Measurements from ENCODE around the gene UTP11.

Gene UTP11

DNA sequence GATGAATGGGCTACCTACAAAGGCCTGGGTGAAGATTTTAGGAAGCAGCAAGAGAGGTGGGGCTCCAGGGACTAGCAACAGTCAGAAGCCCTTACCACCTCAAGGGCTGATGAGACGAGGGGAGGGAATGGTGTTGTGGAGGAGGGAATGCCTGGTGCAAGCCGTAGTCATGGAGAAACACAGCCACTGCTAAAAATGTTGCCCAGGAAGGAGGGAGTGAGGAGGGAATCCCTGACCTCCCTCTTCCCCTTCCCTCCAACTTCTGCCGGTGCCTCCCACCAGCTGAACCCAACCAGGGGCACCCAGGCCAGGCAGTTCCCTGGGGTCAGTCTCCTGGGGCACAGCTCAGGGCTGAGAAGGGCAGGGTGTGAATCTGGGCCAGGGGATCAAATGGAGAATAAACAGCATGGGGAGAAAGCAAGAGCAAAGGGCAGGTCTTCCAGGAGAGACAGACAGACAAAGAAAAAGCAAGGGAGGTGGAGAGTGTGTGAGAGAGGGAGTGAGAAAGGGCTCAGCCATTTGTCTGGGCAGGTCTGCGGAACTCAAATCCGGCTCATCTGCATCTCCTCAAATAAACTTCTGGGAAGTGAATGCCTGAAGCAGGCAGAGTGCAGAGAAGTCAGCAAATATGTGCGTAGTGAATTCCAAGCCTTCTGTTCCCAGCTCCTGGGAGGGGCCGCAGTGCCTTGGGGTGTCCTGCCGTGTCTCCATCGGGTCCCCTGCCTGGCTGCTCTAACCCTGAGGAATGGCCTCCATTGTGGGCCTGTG is 61.2 kb downstream of the UTP11 start:
- no peak for FAIRE-seq

DNA sequence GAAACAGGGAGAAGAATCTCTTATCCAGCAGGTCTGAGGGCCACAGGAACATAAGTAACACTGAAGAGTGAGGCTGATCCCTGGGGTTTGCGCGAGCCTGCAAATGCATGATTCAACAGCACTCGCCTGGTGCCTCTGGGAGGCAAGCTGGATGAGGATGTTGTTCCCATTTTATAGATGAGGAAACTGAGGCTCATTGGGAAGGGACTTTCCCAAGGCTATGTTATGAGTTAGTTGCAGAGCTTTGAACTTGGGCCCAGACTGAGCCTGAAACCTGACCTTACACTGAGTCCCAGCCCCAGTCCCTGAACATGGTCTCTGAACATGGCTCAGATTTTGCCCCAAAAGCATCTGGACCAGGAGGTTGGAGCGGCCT is 61.8 kb downstream of the UTP11 start:
- no peak for FAIRE-seq
